ENCODE results near the gene VWA3A. TPM values are rescaled to one million over a fixed set of nuclear protein-coding genes. Genes with fewer than 3 reads are reported as not detected.
"Not testable (repeated sequence)": the region's sequence is repeated elsewhere in the genome, so short reads cannot be mapped to it uniquely, and the experiment has no call there.

The VWA3A gene
- total RNA-seq, 1 donor from 2014 or later = not detected

- intact Hi-C loops (cut with DNase I) = no loop called here
Measured at GRCh38 chr16:22126037-22126558, 33.8 kb downstream of the VWA3A start.

GRCh38 chr16:22128537-22128936, 36.2 kb downstream of the VWA3A start:
- DNase-seq (ENCODE audit: low spot score); intact Hi-C loops (cut with DNase I): not testable (repeated sequence)

More at GRCh38 chr16:22126037-22126558, 33.8 kb downstream of the VWA3A start:
- no peak for DNase-seq (ENCODE audit: low spot score)

- DNase-seq (ENCODE audit: low spot score) = no peak
- intact Hi-C loops (cut with DNase I) = no loop called here
Measured at GRCh38 chr16:22130528-22130927, 38.2 kb downstream of the VWA3A start.

- DNase-seq (ENCODE audit: low spot score) = no peak
- intact Hi-C loops (cut with DNase I) = no loop called here
Measured at GRCh38 chr16:22132801-22133200, 40.5 kb downstream of the VWA3A start.

DNA sequence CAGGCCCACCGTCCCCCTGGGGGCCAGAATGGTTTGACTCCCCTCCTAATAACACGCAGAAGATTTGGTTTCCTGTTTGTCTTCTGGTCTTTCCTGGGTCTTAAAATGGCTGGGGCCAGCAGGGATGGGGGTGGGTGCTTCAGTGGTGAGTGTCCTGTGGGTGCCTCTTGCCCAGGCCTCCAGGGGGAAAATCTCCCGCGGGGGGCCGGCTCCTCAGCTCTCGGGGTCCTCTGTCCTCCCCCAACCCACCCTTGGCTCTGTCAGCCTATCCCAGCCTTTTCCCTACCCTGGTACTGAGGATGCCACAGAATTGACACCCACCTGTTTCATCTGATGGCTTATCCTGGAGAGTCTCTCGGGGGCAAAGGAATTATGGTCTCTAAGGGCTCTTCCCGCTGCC, 46.1 kb downstream of the VWA3A start:
- no peak for DNase-seq (ENCODE audit: low spot score)

DNA sequence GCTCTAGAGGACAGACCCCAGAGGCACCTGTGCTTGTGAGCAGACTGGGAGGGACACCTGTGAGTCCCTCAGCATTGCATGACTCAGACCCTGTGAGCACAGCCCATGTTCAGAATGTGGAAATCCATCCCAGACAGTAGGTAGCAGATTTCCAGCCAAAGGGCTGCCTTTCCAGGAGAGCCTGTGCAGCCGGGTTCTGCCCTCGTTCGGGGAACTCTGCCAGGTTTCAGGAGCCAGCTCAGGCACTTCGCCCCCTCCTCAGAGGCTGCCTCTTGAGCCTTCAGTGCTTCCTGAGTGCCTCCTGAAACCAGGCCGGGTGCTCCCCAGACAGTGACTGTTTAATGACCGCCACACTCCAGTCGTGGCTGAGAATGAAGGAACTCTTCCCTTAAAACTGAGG, 46.7 kb downstream of the VWA3A start:
- intact Hi-C loops (cut with DNase I) = no loop called here
- DNase-seq (ENCODE audit: low spot score) = no peak

More for the DNA sequence above, 46.1 kb downstream of the VWA3A start:
- intact Hi-C loops (cut with DNase I) = no loop called here

DNA sequence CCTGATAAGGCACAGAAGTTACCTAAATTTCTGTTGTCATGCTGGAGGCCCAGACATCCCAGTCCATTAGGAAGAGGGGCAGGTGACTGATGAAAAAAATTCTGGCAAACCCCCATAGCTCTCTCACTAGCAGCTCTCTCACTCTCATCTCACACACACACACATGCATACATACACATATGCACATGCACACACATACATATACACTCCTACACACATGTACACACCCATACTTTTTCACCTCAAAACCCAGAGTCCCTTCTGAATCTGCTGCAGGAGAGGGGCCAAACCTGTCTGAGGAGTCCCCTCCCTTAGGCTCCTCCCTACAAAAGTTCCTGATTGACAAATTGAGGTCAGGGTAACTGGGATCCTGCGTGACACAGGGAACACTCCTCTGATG, 47.4 kb downstream of the VWA3A start:
- DNase-seq (ENCODE audit: low spot score) = no peak
- intact Hi-C loops (cut with DNase I) = no loop called here

GRCh38 chr16:22141767-22142166, 49.4 kb downstream of the VWA3A start:
- intact Hi-C loops (cut with DNase I) = no loop called here
- DNase-seq (ENCODE audit: low spot score) = no peak

DNA sequence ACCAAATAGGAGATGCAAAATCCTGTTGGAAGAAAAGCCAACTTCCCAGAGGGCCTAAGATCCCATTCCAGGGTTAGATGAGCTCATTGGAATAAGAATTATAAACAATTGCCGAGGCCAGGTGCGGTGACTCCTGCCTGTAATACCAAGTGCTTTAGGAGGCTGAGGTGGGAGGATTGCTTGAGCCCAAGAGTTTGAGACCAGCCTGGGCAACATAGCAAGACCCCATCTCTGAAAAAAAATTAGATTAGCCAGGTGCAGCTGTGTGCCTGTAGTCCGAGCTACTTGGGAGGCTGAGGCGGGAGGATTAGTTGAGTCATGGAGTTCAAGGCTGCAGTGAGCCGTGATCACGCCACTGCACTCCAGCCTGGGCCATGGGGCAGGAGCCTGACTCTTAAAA, 52.2 kb downstream of the VWA3A start:
- intact Hi-C loops (cut with DNase I) = no loop called here

DNA sequence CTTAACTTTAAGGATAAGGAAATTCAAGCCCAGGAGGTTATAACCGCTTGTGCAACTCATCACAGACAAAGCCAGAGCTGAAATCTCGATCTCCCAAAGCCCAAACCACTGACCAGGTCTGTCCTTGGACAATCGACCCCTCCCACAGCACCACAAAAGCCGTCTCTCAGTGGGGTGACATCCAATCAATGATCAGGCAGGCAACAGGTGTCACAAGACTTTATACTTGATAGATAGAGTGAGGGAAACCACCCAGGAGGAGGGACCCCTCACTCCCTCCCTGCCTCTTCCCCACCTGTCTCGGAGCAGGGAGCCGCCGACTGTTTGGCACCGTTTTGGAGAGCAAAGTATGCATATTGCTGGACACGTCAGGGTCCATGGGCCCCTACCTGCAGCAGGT, 55.5 kb downstream of the VWA3A start:
- intact Hi-C loops (cut with DNase I) = no loop called here
- DNase-seq (ENCODE audit: low spot score) = no peak

More for the DNA sequence above, 52.2 kb downstream of the VWA3A start:
- DNase-seq (ENCODE audit: low spot score) = no peak

GRCh38 chr16:22151246-22151998, 59.1 kb downstream of the VWA3A start:
- DNase-seq (ENCODE audit: low spot score) = no peak
- intact Hi-C loops (cut with DNase I) = no loop called here

DNA sequence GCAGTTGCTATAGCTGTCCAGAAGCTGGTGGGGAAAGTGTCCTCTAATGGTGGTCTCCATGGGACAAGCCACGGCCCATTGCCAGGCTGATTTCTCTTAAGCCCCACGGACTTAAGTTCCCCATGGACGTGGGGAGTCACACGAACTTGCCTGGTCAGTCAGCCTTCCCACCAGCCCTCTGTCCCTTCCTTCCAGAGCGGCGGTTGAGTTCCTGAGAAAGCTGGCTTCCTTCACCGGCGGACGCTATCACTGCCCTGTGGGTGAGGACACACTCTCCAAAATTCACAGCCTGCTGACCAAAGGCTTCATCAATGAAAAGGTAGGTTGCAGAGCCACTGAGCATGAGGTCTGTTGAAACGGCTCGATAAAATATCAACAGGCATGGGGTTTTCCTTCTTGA, 60.0 kb downstream of the VWA3A start:
- no peak for DNase-seq (ENCODE audit: low spot score)
- intact Hi-C loops (cut with DNase I) = no loop called here

DNA sequence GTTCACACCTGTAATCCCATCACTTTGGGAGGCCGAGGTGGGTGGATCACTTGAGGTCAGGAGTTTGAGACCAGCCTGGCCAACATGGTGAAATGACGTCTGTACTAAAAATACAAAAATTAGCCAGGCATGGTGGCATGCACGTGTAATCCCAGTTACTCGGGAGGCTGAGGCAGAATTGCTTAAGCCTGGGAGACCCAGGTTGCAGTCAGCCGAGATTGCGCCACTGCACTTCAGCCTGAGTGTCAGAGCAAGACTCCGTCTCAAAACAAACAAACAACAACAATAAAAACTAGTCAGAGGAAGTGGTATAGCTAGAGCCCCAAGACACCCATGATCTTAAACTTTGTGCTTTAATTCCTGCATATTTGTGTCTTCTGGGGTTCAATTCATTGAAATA, 60.7 kb downstream of the VWA3A start:
- intact Hi-C loops (cut with DNase I); DNase-seq (ENCODE audit: low spot score): not testable (repeated sequence)

DNA sequence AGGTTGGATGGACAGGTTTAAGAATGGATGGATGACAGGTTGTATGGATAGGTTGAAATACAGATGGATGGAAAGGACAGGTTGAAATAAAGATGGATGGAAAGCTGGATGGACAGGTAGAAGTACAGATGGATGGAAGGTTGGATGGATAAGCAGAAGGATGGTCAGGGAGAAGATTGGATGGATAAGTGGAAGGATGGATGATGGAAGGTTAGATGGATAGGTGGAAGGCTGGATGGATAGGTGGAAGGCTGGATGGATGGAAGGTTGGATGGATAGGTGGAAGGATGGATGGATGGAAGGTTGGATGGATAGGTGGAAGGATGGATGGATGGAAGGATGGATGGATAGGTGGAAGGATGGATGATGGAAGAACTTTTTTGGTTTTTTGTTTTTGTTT, 69.1 kb downstream of the VWA3A start:
- no peak for DNase-seq (ENCODE audit: low spot score)
- intact Hi-C loops (cut with DNase I) = no loop called here

DNA sequence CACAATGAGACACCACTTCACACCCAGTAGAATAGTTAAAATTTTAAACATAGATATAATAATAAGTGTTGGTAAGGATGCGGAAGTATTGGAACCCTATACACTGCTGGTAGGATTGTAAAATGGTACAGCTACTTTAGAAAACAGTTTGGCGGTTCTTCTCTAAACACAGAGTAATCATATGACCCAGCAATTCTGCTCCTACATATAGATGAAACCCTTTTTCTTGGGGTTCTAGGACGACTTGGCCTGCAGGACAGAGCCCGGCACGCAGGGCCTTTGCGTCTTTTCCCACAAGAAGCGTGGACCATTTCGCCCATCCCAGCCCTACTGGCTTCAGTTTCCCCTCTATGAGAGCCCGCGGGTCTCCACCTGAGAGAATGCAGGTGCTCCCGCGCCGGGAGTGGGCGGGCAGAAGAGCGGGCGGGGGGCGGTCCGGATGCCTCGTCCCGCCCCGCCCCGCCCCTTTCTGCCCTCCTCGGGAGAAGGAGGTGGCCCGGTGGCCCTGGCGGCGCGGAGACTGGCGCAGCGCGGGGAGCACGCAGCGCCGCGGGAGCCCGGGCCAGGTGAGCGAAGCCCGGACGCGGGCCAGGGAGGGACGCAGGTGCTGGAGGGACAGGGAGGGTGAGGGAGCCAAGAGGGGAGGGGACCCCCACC, 69.8 kb downstream of the VWA3A start, which contains the start of gene SDR42E2:
Gene SDR42E2 (plus strand): TSS at position 508 of the 657 bp plus-strand sequence. CDS start 3,077 bp downstream, outside the sequence.
- intact Hi-C loops (cut with DNase I) = no loop called here
- no peak for DNase-seq (ENCODE audit: low spot score)

GRCh38 chr16:22162656-22163009, 70.3 kb downstream of the VWA3A start:
- intact Hi-C loops (cut with DNase I) = no loop called here
- DNase-seq (ENCODE audit: low spot score) = no peak

DNA sequence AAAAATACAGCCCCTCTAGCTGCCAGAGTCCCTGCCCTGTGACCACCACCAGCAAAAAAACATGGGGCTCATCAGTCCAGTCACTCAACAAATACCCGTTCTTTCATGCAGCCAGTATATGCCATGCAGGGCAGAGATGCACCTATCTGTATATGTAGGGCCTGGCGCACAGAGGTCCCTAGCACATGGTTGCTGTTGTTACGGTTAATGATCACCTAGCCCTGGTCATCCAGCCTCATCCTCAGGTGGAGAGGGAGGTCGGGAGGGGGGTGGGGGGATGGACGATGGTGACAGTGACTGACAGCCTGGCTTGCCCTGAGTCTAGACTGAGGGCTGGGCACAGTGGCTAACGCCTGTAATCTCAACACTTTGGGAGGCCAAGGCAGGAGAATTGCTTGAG, 71.5 kb downstream of the VWA3A start:
- intact Hi-C loops (cut with DNase I) = no loop called here
- no peak for DNase-seq (ENCODE audit: low spot score)

- no peak for DNase-seq (ENCODE audit: low spot score)
- intact Hi-C loops (cut with DNase I) = no loop called here
Measured at GRCh38 chr16:22164482-22164881, 72.1 kb downstream of the VWA3A start.

- DNase-seq (ENCODE audit: low spot score) = no peak
- intact Hi-C loops (cut with DNase I) = no loop called here
Measured at GRCh38 chr16:22165508-22166285, 73.4 kb downstream of the VWA3A start.

DNA sequence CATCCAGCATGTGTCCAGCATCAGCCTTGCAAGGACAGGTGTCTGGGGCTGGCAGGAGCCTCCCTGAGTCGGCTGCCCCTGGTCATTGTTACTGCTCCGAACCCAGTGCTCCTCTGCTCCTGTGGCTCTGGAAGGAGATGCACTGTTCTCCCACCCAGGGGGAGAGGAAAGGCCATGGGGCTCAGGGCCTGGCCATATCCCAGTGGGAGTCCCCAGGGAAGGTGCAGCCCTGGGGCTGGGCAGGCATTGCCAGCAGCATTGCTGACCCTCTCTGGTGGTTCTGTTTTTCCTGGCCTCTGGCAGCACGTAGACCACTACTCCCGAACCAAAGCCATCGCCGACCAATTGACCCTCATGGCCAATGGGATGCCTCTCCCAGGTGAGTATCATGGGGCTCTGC, 79.6 kb downstream of the VWA3A start:
- DNase-seq (ENCODE audit: low spot score) = no peak
- intact Hi-C loops (cut with DNase I) = no loop called here
